Medulla oblongata (tissue), 1 donor: ENCODE data around the gene CACNA1F.

Experiments used
- DNase-seq: peaks from one replicate; pipeline ENCODE4 v3.0.0-alpha.2; 2015; ENCODE audit errors: extremely low spot score

CACNA1F gene

GRCh38 chrX:49199315-49199595 lies 33.9 kb downstream of the CACNA1F start:
- DNase-seq = no peak

- DNase-seq = no peak
These were observed 34.4 kb downstream of the CACNA1F start for GRCh38 chrX:49198540-49199314.

- DNase-seq = no peak
These were observed 35.5 kb downstream of the CACNA1F start for GRCh38 chrX:49197543-49198087.

- DNase-seq = no peak
These were observed 39.6 kb downstream of the CACNA1F start for GRCh38 chrX:49193542-49193964.

GRCh38 chrX:49192722-49193328 lies 40.3 kb downstream of the CACNA1F start:
- DNase-seq = no peak

GRCh38 chrX:49191574-49192011 lies 41.5 kb downstream of the CACNA1F start:
- no peak for DNase-seq

GRCh38 chrX:49190821-49191573 lies 42.1 kb downstream of the CACNA1F start:
- peak; percentile 98 for DNase-seq

- DNase-seq = no peak
These were observed 43.5 kb downstream of the CACNA1F start for GRCh38 chrX:49189606-49190005.

- DNase-seq = no peak
These were observed 44.6 kb downstream of the CACNA1F start for GRCh38 chrX:49188468-49189076.

GRCh38 chrX:49187526-49187925 lies 45.6 kb downstream of the CACNA1F start:
- DNase-seq = no peak

- DNase-seq = no peak
These were observed 46.1 kb downstream of the CACNA1F start for GRCh38 chrX:49187028-49187394.

GRCh38 chrX:49186125-49187027 lies 46.8 kb downstream of the CACNA1F start, which contains the start of gene PRICKLE3:
TSS of gene PRICKLE3 (minus strand) at chrX:49186373. CDS start at chrX:49186297, 76 bp downstream.
- DNase-seq = peak; percentile 63

GRCh38 chrX:49184294-49185281 lies 48.6 kb downstream of the CACNA1F start:
- DNase-seq = no peak

- DNase-seq = no peak
These were observed 49.3 kb downstream of the CACNA1F start for GRCh38 chrX:49183701-49184281.

GRCh38 chrX:49179358-49179757 lies 53.8 kb downstream of the CACNA1F start:
- DNase-seq = no peak

- DNase-seq = no peak
These were observed 54.6 kb downstream of the CACNA1F start for GRCh38 chrX:49178537-49178936.

GRCh38 chrX:49177873-49178480 lies 55.2 kb downstream of the CACNA1F start:
- DNase-seq = no peak

- no peak for DNase-seq
These were observed 55.8 kb downstream of the CACNA1F start for GRCh38 chrX:49177338-49177833.
